Measurements from ENCODE around the gene PRKCI.

PRKCI gene

DNA sequence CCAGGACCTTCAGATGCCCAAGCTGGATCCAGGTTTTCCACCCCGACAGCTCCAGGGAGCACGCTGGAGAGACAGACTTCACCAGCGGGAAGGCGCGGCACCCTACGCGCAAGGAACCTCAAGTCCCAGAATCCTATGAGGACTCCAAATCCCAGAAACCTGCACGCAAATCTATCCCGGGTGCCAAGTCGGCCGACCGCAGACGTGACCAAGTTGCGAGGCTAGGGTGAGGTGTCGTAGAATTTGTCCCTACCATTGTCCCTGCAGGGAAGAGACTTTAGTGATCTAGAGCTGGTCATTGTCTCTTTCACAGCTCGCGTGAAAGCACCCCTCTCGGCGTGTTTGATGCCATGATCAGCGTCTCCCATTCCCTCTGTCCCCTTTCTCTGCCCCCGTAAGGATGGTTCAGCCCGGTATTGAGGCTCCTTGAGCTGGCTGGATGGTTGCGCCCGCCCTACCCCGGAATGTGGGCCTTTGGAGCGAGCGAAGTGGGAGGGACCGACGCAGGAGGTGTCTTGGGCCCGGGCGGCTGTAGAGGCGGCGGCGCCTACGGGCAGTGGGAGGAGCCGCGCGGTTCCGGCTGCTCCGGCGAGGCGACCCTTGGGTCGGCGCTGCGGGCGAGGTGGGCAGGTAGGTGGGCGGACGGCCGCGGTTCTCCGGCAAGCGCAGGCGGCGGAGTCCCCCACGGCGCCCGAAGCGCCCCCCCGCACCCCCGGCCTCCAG, at the start of gene PRKCI:
PRKCI (plus strand) TSS at position 501 of the 723 bp plus-strand sequence. CDS start 246 bp downstream, outside the sequence.
- H3K4me3 ChIP-seq (ENCODE audit: low read depth, low read length): peak within 1 kb of the TSS; percentile 89
- peak; percentile 96 for DNase-seq (ENCODE audit: low read depth)
- TF ChIP-seq CTCF (IDR thresholded peaks at IDR 0.05; ENCODE audit: low read depth, low read length) (no peak), POLR2A (IDR thresholded peaks at IDR 0.05; ENCODE audit: extremely low read depth, insufficient read length) (peak; percentile 69), MAX (IDR thresholded peaks at IDR 0.05; ENCODE audit: low read depth, low read length) (no peak), MYC (IDR thresholded peaks at IDR 0.05; ENCODE audit: low read depth, low read length) (peak; percentile 17; the same call in 1 of the 2 replicates)

DNA sequence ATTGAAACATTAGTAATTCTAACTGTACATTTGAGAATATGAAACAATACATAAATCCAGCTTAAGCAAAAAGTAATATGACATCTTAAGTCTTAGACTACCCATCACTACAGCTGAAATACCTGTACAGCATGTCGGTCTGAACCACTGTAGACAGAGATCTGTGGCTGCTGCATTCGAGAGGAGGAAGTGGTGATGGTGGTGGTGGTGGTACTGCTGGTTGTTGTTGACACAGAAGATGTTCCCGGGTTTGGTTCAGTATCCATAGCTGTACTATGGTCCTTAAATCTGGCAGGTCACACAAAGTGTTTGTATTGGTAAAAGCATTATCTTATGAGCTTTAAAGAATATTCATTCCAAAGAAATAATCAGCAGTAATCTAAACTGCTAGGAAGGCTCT, 43.6 kb upstream of the PRKCI start:
- DNase-seq (ENCODE audit: low read depth): peak; percentile 32
- TF ChIP-seq CTCF (IDR thresholded peaks at IDR 0.05; ENCODE audit: low read depth, low read length) (no peak), MYC (IDR thresholded peaks at IDR 0.05; ENCODE audit: low read depth, low read length) (no peak), MAX (IDR thresholded peaks at IDR 0.05; ENCODE audit: low read depth, low read length) (no peak)
- peak overlapping the region; percentile 93 for H3K4me3 ChIP-seq (ENCODE audit: low read depth, low read length)

- TF ChIP-seq POLR2A (IDR thresholded peaks at IDR 0.05; ENCODE audit: extremely low read depth, insufficient read length): no peak
- TF ChIP-seq CTCF (IDR thresholded peaks at IDR 0.05; ENCODE audit: low read depth, low read length): no peak
- no peak for TF ChIP-seq MYC (IDR thresholded peaks at IDR 0.05; ENCODE audit: low read depth, low read length)
- TF ChIP-seq MAX (IDR thresholded peaks at IDR 0.05; ENCODE audit: low read depth, low read length): no peak
- no peak for DNase-seq (ENCODE audit: low read depth)
- H3K4me3 ChIP-seq (ENCODE audit: low read depth, low read length): peak overlapping the region; percentile 93
Measured at GRCh38 chr3:170179432-170179831, 42.8 kb upstream of the PRKCI start.

GRCh38 chr3:170180079-170180907, 41.9 kb upstream of the PRKCI start:
- peak overlapping the region; percentile 93 for H3K4me3 ChIP-seq (ENCODE audit: low read depth, low read length)
- DNase-seq (ENCODE audit: low read depth): peak; percentile 40
- no peak for TF ChIP-seq MAX (IDR thresholded peaks at IDR 0.05; ENCODE audit: low read depth, low read length)
- no peak for TF ChIP-seq MYC (IDR thresholded peaks at IDR 0.05; ENCODE audit: low read depth, low read length)
- no peak for TF ChIP-seq POLR2A (IDR thresholded peaks at IDR 0.05; ENCODE audit: extremely low read depth, insufficient read length)
- no peak for TF ChIP-seq CTCF (IDR thresholded peaks at IDR 0.05; ENCODE audit: low read depth, low read length)

DNA sequence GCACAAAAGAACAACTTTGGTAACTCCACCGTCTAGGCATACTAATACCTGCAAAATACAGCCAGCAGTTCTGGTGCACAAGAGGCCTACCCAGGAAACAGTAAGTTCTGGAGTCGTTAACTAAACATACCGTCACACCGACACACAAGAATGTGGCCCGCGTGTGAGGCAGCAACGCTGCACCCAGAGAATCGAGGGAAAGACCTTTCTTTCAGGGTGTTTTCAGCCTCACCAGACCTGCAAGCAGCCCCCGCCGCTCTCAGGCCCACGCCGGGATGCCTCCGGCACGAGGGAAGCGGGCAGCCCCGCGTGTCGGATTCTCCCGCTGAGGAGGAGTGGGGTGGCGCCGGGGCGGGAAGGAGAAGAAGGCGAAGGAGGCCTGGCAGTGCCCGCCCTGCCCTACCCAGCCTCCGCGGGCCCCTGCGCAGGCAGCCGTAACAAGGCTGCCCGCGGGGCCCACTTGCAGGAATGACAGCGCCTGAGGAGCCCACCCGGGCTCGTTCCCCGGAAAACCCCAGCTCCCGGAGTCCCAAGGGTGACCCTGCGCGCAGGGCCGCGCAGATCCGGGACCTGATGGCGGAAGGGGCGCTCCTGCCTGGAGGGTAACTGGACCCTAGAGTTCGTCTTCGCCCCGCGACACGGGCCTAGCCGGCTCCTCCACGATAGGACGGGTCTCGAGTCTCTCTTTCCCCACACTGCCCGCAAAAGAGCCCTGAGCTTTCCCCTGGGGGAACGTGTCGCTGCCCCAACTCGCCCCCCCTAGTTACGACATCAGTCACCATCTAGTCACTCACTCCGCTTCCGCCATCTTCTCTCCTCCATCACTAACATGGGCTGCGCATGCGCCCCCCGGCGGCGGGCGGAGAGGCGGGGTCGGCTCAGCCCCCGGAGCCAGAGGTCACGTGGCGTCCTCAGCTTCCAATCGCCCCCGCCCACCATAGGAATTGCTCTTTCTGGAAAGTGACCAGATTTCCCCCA, 41.0 kb upstream of the PRKCI start, which contains the start of gene PHC3:
PHC3 (minus strand) TSS at position 826 of the 978 bp plus-strand sequence; CDS start at position 808, 18 bp downstream.
- no peak for TF ChIP-seq CTCF (IDR thresholded peaks at IDR 0.05; ENCODE audit: low read depth, low read length)
- TF ChIP-seq MYC (IDR thresholded peaks at IDR 0.05; ENCODE audit: low read depth, low read length): peak; percentile 10; the same call in 1 of the 2 replicates
- TF ChIP-seq MAX (IDR thresholded peaks at IDR 0.05; ENCODE audit: low read depth, low read length): peak; percentile 97
- TF ChIP-seq POLR2A (IDR thresholded peaks at IDR 0.05; ENCODE audit: extremely low read depth, insufficient read length): peak; percentile 86
- peak; percentile 94 for DNase-seq (ENCODE audit: low read depth)
- peak within 1 kb of the TSS; percentile 93 for H3K4me3 ChIP-seq (ENCODE audit: low read depth, low read length)

Measured in NB4 (cell line).